K562 (cell line): ENCODE data around the gene MEGF11. TPM values are rescaled to one million over a fixed set of nuclear protein-coding genes. Genes with fewer than 3 reads are reported as not detected.

Experiments used
- ATAC-seq: fragments of 200-7000 bp; cut with Tn5 transposase; 3 replicates; pipeline ENCODE4 v1.9.1; 2020; ENCODE audit warnings: moderate library complexity
- BruUV-seq: library from RNA; stranded (reverse); fragments of 400-500 nt; replicated peaks from 2 replicates; lab custom pipeline; 2021; lab: Mats Ljungman, UMichigan
- CTCF ChIA-PET: fragments of 300-600 bp; formaldehyde crosslinking; extraction: SDS; loops from one replicate; lab custom pipeline; 2021; ENCODE audit warnings: low intra/inter-chr PET ratio; lab: Yijun Ruan, JAX
- POLR2A ChIA-PET: fragments of 300-600, 350-650 bp; sonication (Branson Sonifier 250); formaldehyde crosslinking; extraction: SDS; loops from one replicate; lab custom pipeline; 2021; ENCODE audit warnings: antibody characterized with exemption, inconsistent platforms; lab: Yijun Ruan, JAX
- DNase-seq, 4 experiments: peaks; one replicate each; pipeline versions ENCODE4 v3.0.0 to v3.0.0-alpha.2; 2011 to 2018; ENCODE audit warnings: low spot score in 3 of 4, mixed read lengths in 3 of 4; ENCODE audit errors: extremely low read depth in 1 of 4
- FAIRE-seq: peaks from 2 replicates; lab custom pipeline; 2011; peaks lifted over from hg19 to GRCh38; lab: Jason Lieb, UNC
- H2AFZ ChIP-seq: 2 replicates; pipeline ENCODE4 v1.6.0; 2011; ENCODE audit warnings: low read depth, low read length, control low read depth, inconsistent platforms
- H3K27ac ChIP-seq: fragments of 200-600 bp; 3 replicates; pipeline ENCODE4 v1.8.0; 2011; ENCODE audit warnings: low read depth, mild to moderate bottlenecking, control low read depth, inconsistent platforms, low read length, moderate library complexity, mixed read lengths; ENCODE audit errors: extremely low read depth
- H3K27me3 ChIP-seq, 2 experiments: fragments of 300-600 bp in 1 of 2; 2 replicates in 1 of 2; 3 replicates in 1 of 2; pipeline versions ENCODE4 v1.6.0 to v1.8.0; 2011; ENCODE audit warnings: inconsistent platforms in 2 of 2, low read length in 2 of 2, mild to moderate bottlenecking in 1 of 2, mixed read lengths in 1 of 2, moderate library complexity in 1 of 2; ENCODE audit not compliant: control insufficient read depth in 2 of 2, insufficient read depth in 2 of 2
- H3K36me3 ChIP-seq: fragments of 300-600 bp; 3 replicates; pipeline ENCODE4 v1.8.0; 2011; ENCODE audit warnings: mild to moderate bottlenecking, low read length, inconsistent platforms; ENCODE audit not compliant: control insufficient read depth, insufficient read depth
- H3K4me1 ChIP-seq, 2 experiments: fragments of 200-600 bp in 1 of 2; replicated peaks in 1 of 2; 2 replicates in 1 of 2; 3 replicates in 1 of 2; pipeline versions ENCODE4 v1.5.1 to v1.8.0; 2011; ENCODE audit warnings: inconsistent platforms in 2 of 2, low read length in 2 of 2, mild to moderate bottlenecking in 1 of 2, mixed read lengths in 1 of 2, moderate library complexity in 1 of 2; ENCODE audit not compliant: control insufficient read depth in 2 of 2, insufficient read depth in 2 of 2
- H3K4me2 ChIP-seq: 2 replicates; pipeline ENCODE4 v1.6.1; 2011; ENCODE audit warnings: low read length, control low read depth, inconsistent platforms, mixed read lengths; ENCODE audit not compliant: insufficient read depth
- H3K4me3 ChIP-seq: fragments of 200-600 bp; sonication (generic), shearing (Covaris generic); 2 replicates; pipeline ENCODE4 v1.5.1; 2016; ENCODE audit warnings: control low read depth, inconsistent platforms
- H3K79me2 ChIP-seq: fragments of 200-600 bp; 3 replicates; pipeline ENCODE4 v1.8.0; 2011; ENCODE audit warnings: low read length, inconsistent platforms; ENCODE audit not compliant: control insufficient read depth, insufficient read depth
- H3K9ac ChIP-seq, 2 experiments: 2 replicates each; pipeline versions ENCODE4 v1.6.0 to v1.6.1; 2011; ENCODE audit warnings: low read depth in 2 of 2, low read length in 2 of 2, control low read depth in 1 of 2, inconsistent platforms in 1 of 2, mild to moderate bottlenecking in 1 of 2, mixed read lengths in 1 of 2; ENCODE audit not compliant: insufficient read depth in 1 of 2
- H3K9me1 ChIP-seq: one replicate; pipeline ENCODE4 v1.6.0; 2011; ENCODE audit warnings: inconsistent platforms, mild to moderate bottlenecking, low read length, moderate library complexity; ENCODE audit not compliant: control insufficient read depth, insufficient read depth
- H3K9me3 ChIP-seq: replicated peaks from 2 replicates; pipeline ENCODE4 v1.5.1; 2011; ENCODE audit warnings: low read depth, low read length, inconsistent platforms; ENCODE audit not compliant: control insufficient read depth, insufficient read depth
- H4K20me1 ChIP-seq: replicated peaks from 2 replicates; pipeline ENCODE4 v1.6.1; 2011; ENCODE audit warnings: low read length, inconsistent platforms, mixed read lengths; ENCODE audit not compliant: control insufficient read depth, insufficient read depth
- CBX3 ChIP-seq, 2 experiments: IDR thresholded peaks; 1 replicate in 1 of 2; 2 replicates in 1 of 2; pipeline ENCODE4 v1.6.1; 2012; ENCODE audit warnings: inconsistent platforms in 2 of 2, low read length in 2 of 2, borderline replicate concordance in 1 of 2, control low read depth in 1 of 2
- HMG20B ChIP-seq: fragments of 250-450 bp; sonication (Bioruptor Pico); IDR thresholded peaks from 2 replicates; pipeline ENCODE4 v1.5.0; 2021; ENCODE audit warnings: mild to moderate bottlenecking
- IFI16 ChIP-seq: fragments of 250-450 bp; sonication (Bioruptor Pico); IDR thresholded peaks from 2 replicates; pipeline ENCODE4 v2.1.2; 2022; ENCODE audit warnings: mild to moderate bottlenecking, inconsistent platforms
- MAFG ChIP-seq: fragments of 450-650 bp; conservative IDR thresholded peaks from 2 replicates; pipeline ENCODE4 v1.6.1; 2016; ENCODE audit warnings: missing genetic modification characterization, missing compliant biosample characterization
- MYBL2 ChIP-seq, 2 experiments: fragments of 450-650 bp in 1 of 2; sonication (generic) in 1 of 2; formaldehyde crosslinking in 1 of 2; IDR thresholded peaks; 2 replicates each; pipeline versions ENCODE4 v1.6.1 to v1.8.1; 2017 to 2022; ENCODE audit warnings: borderline replicate concordance in 1 of 2, inconsistent platforms in 1 of 2, low read depth in 1 of 2, mild to moderate bottlenecking in 1 of 2, missing genetic modification reagents in 1 of 2, moderate library complexity in 1 of 2
- NR2C1 ChIP-seq, 2 experiments: fragments of 450-650 bp; IDR thresholded peaks; 2 replicates each; pipeline ENCODE4 v1.6.1; 2017; ENCODE audit warnings: mild to moderate bottlenecking in 2 of 2, antibody characterized with exemption in 1 of 2, inconsistent platforms in 1 of 2, missing compliant biosample characterization in 1 of 2, missing genetic modification characterization in 1 of 2
- POLR2AphosphoS2 ChIP-seq: IDR thresholded peaks from 2 replicates; pipeline ENCODE4 v1.6.1; 2012; ENCODE audit warnings: low read length, improper control_type of control experiment
- RBFOX2 ChIP-seq: fragments of 200-400 bp; formaldehyde crosslinking; IDR thresholded peaks from 2 replicates; pipeline ENCODE4 v1.6.1; 2017; ENCODE audit warnings: low read depth, mild to moderate bottlenecking, low read length, moderate library complexity
- SAFB ChIP-seq: fragments of 200-400 bp; formaldehyde crosslinking; IDR thresholded peaks from 2 replicates; pipeline ENCODE4 v1.6.1; 2017; ENCODE audit warnings: low read depth, low read length, borderline replicate concordance
- SRSF3 ChIP-seq: fragments of 200-400 bp; formaldehyde crosslinking; IDR thresholded peaks from 2 replicates; pipeline ENCODE4 v1.6.1; 2016; ENCODE audit warnings: mild to moderate bottlenecking, low read length, moderate library complexity; ENCODE audit not compliant: insufficient read depth
- YY1 ChIP-seq, 3 experiments: IDR thresholded peaks; 2 replicates each; pipeline ENCODE4 v1.6.1; 2011; ENCODE audit warnings: low read length in 2 of 3, mild to moderate bottlenecking in 2 of 3, moderate library complexity in 2 of 3, borderline replicate concordance in 1 of 3, control low read depth in 1 of 3, low read depth in 1 of 3; ENCODE audit not compliant: insufficient read depth in 3 of 3, insufficient replicate concordance in 2 of 3, control insufficient read depth in 1 of 3, insufficient read length in 1 of 3; ENCODE audit errors: extremely low read depth in 1 of 3
- ZNF121 ChIP-seq: sonication (generic); formaldehyde crosslinking; conservative IDR thresholded peaks from 2 replicates; pipeline ENCODE4 v1.8.0; 2022; ENCODE audit warnings: missing genetic modification reagents
- ZNF134 ChIP-seq: fragments of 250-450 bp; sonication (Bioruptor Pico); conservative IDR thresholded peaks from 2 replicates; pipeline ENCODE4 v1.4.0; 2020
- ZNF41 ChIP-seq: fragments of 250-450 bp; sonication (Bioruptor Pico); conservative IDR thresholded peaks from 2 replicates; pipeline ENCODE4 v1.4.0; 2020; ENCODE audit warnings: mild to moderate bottlenecking
- ZNF561 ChIP-seq: fragments of 450-650 bp; formaldehyde crosslinking; conservative IDR thresholded peaks from 2 replicates; pipeline ENCODE4 v1.4.0; 2020; ENCODE audit warnings: mild to moderate bottlenecking, moderate library complexity
- WGBS: fragments of 100-300 bp; shearing (Covaris generic); methylation state at CpG from one replicate; pipeline ENCODE4 v1.1.6; 2016; ENCODE audit warnings: low coverage, mixed read lengths; ENCODE audit not compliant: insufficient coverage; ENCODE audit errors: missing lambda C conversion rate; 5-methylcytosine and 5-hydroxymethylcytosine counted together
- in situ Hi-C: fragments of 300-500 bp; cut with MboI; formaldehyde crosslinking; loops from 4 replicates; pipeline ENCODE4 v1.15.0; 2018; ENCODE audit warnings: inconsistent platforms, mixed read lengths
- intact Hi-C: fragments of 100-400 bp; cut with micrococcal nuclease; formaldehyde crosslinking; loops from 2 replicates; pipeline ENCODE4 v1.14.2; 2022
- polyA plus RNA-seq, 8 experiments: library from polyadenylated mRNA; depleted of rRNA in 4 of 8; stranded (reverse) in 5 of 8; unstranded in 3 of 8; fragments of >200 nt; fragmentation: Nextera tagmentation in 2 of 8; fragmentation: Illumina TruSeq in 1 of 8; extraction: Ambion mirVana in 2 of 8; extraction: Trizol in 1 of 8; gene quantifications; 2 replicates each; pipeline versions ENCODE4 v1.2.1 to v1.2.3, GENCODE V29; 2011 to 2014; ENCODE audit warnings: inconsistent platforms in 1 of 8, missing spikeins in 1 of 8
- total RNA-seq, 7 experiments: library from RNA; depleted of rRNA in 6 of 7; stranded (reverse); fragments of >200 nt in 6 of 7; fragmentation: Illumina TruSeq in 2 of 7; extraction: Trizol in 2 of 7; gene quantifications; 2 replicates each; pipeline versions ENCODE4 v1.2.1 to v1.2.3, GENCODE V29; 2011 to 2021; ENCODE audit warnings: low replicate concordance in 1 of 7
- TF ChIP-seq, protein P1 (sequence below): IDR thresholded peaks from 3 replicates; pipeline ENCODE4 v1.6.1; 2011; ENCODE audit warnings: borderline replicate concordance, mild to moderate bottlenecking, moderate library complexity; ENCODE audit not compliant: insufficient read length; ENCODE audit errors: extremely low read depth
- TF ChIP-seq, protein P2 (sequence below): sonication (generic); formaldehyde crosslinking; IDR thresholded peaks from 2 replicates; pipeline ENCODE4 v1.8.0; 2022; ENCODE audit warnings: missing genetic modification reagents, mild to moderate bottlenecking, borderline replicate concordance

The MEGF11 gene
- total and polyA plus RNA-seq, 9 of the 15 experiments (the other 6 are each of a cell fraction or from before 2014, with no cell fraction given), result 0.06 to 0.23 (median 0.20) TPM; not detected in 6

DNA sequence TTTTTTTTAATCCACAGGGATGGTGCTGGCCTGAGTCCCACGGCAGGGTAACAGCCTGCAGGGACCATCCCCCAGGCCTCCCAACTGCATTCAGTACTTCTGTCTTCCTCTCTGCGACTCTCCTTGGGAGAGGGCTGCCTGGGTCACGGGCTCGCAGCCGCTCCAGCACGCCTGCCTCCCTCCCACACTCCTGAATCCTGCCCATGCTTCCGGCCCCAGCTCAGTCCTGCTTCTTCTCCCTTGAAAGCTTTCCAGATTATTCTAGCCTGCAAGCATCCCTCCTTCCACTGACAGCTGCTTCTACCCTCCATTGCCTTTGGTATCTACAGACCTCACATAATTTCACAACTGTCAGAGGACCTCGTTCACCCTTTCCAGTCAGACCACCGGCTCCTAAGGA, 32.4 kb downstream of the MEGF11 start:
- no peak overlapping the region for H3K9ac ChIP-seq
- H3K36me3 ChIP-seq, result no peaks in the 10 kb centered on the region
- peak; percentile 38; the same call in 1 of the 3 replicates for ATAC-seq
- POLR2A ChIA-PET, result no interaction called here
- H3K4me2 ChIP-seq, result no peak overlapping the region
- CTCF ChIA-PET, result interaction anchor here (0.6 kb wide), 1 partner anchor 900 kb away, joined by 3 read pairs; no protein-coding TSS in a partner anchor
- no peak overlapping the region for H3K27ac ChIP-seq
- no peak for DNase-seq
- WGBS, result 5% methylated on average over 9 of the region's 9 CpGs
- TF ChIP-seq MYBL2 (IDR thresholded peaks at IDR 0.05; ENCODE audit: low read depth), result no peak
- TF ChIP-seq MYBL2 (CRISPR knock-in tag; IDR thresholded peaks at IDR 0.05; ENCODE audit: borderline replicate concordance), result no peak
- TF ChIP-seq, protein P1, sequence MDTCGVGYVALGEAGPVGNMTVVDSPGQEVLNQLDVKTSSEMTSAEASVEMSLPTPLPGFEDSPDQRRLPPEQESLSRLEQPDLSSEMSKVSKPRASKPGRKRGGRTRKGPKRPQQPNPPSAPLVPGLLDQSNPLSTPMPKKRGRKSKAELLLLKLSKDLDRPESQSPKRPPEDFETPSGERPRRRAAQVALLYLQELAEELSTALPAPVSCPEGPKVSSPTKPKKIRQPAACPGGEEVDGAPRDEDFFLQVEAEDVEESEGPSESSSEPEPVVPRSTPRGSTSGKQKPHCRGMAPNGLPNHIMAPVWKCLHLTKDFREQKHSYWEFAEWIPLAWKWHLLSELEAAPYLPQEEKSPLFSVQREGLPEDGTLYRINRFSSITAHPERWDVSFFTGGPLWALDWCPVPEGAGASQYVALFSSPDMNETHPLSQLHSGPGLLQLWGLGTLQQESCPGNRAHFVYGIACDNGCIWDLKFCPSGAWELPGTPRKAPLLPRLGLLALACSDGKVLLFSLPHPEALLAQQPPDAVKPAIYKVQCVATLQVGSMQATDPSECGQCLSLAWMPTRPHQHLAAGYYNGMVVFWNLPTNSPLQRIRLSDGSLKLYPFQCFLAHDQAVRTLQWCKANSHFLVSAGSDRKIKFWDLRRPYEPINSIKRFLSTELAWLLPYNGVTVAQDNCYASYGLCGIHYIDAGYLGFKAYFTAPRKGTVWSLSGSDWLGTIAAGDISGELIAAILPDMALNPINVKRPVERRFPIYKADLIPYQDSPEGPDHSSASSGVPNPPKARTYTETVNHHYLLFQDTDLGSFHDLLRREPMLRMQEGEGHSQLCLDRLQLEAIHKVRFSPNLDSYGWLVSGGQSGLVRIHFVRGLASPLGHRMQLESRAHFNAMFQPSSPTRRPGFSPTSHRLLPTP, result no peak
- TF ChIP-seq IFI16, result no peak
- TF ChIP-seq ZNF134 (CRISPR knock-in tag), result no peak
- TF ChIP-seq HMG20B (CRISPR knock-in tag), result no peak
- TF ChIP-seq, protein P2, sequence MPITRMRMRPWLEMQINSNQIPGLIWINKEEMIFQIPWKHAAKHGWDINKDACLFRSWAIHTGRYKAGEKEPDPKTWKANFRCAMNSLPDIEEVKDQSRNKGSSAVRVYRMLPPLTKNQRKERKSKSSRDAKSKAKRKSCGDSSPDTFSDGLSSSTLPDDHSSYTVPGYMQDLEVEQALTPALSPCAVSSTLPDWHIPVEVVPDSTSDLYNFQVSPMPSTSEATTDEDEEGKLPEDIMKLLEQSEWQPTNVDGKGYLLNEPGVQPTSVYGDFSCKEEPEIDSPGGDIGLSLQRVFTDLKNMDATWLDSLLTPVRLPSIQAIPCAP (CRISPR knock-in tag), result no peak
- no peak for TF ChIP-seq ZNF41 (CRISPR knock-in tag)
- TF ChIP-seq NR2C1 (IDR thresholded peaks at IDR 0.05), result no peak
- no peak for TF ChIP-seq NR2C1 (tag; IDR thresholded peaks at IDR 0.05)
- TF ChIP-seq SAFB, result no peak
- no peak for TF ChIP-seq YY1 (IDR thresholded peaks at IDR 0.05; ENCODE audit: borderline replicate concordance in 1 of 3, control insufficient read depth in 1 of 3, extremely low read depth in 1 of 3, insufficient read depth in 3 of 3, insufficient read length in 1 of 3, insufficient replicate concordance in 2 of 3, low read depth in 1 of 3, low read length in 2 of 3)
- no peak for TF ChIP-seq MAFG
- TF ChIP-seq ZNF561 (CRISPR knock-in tag), result no peak
- TF ChIP-seq CBX3 (IDR thresholded peaks at IDR 0.05; ENCODE audit: borderline replicate concordance in 1 of 2, low read length in 2 of 2), result no peak
- no peak for TF ChIP-seq SRSF3
- no peak for TF ChIP-seq ZNF121 (CRISPR knock-in tag)
- TF ChIP-seq RBFOX2, result no peak
- no peak for TF ChIP-seq POLR2AphosphoS2
- no peak overlapping the region for H2AFZ ChIP-seq
- no peak overlapping the region for H3K4me3 ChIP-seq
- H4K20me1 ChIP-seq, result no peaks in the 10 kb centered on the region
- no peaks in the 10 kb centered on the region for H3K79me2 ChIP-seq
- no peak for FAIRE-seq
- no TSS peak for BruUV-seq
- H3K27me3 ChIP-seq, result peaks cover 5 to 39% of the 10 kb centered on the region in 2 experiments; a peak in 3 of 5 replicates
- in situ Hi-C loops, result no loop called here
- no peaks in the 10 kb centered on the region for H3K9me1 ChIP-seq
- no peaks in the 10 kb centered on the region for H3K9me3 ChIP-seq
- intact Hi-C loops, result no loop called here
- H3K4me1 ChIP-seq, result peaks cover 0 to 4% of the 10 kb centered on the region in 2 experiments; a peak in 1 of 5 replicates
